Measurements from ENCODE around the gene RAB28.

Gene RAB28

DNA sequence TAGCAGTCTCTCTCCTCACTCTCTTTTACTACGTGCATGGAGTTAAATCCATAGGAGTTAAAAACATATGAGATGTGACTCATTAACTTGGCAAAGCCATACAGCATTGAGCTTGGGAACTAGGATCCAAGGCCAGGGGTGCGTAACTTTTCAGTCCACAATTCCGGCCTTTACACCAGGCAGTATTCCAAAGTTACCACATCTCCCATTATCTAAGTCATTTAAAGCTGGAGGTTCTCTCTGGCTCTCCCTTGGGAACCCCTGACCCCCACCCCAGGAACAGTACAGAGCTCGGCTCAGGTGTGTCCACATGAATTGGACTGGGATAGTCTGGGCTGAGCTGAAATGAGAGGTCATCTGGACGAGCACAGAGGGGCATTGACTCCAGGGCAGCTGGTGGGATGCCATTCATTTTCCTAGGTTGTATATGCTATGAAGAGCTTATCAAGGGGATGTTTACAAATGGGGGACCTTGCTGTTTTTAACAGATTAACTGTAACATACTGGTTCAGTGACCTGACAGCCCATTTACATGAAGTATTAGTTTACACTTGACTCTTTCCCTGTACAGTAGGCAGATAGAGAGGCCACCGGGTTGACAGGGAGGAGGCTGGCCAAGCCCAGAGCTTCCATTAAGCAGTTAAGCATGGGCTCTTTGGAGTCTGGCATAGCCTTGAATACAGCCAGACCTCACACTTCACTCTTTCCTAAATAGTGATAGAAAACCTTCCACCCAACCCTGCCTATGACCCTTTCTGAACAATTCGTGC is 128.8 kb downstream of the RAB28 start:
- no peak overlapping the region for H3K4me3 ChIP-seq (ENCODE audit: insufficient read depth in 1 of 2, low read depth in 1 of 2, low read length in 2 of 2)
- no peak overlapping the region for H4K8ac ChIP-seq (ENCODE audit: low read length)
- no peak overlapping the region for H3K27ac ChIP-seq (ENCODE audit: low read length, poor library complexity, severe bottlenecking)
- H3K4ac ChIP-seq (ENCODE audit: low read depth in 1 of 2, low read length in 2 of 2): no peak overlapping the region
- H2BK15ac ChIP-seq (ENCODE audit: low read depth, poor library complexity, severe bottlenecking): no peak overlapping the region
- H3K4me1 ChIP-seq (ENCODE audit: control insufficient read depth, insufficient read depth, low read depth, low read length): no peaks in the 10 kb centered on the region
- H2BK5ac ChIP-seq (ENCODE audit: low read depth, low read length, poor library complexity, severe bottlenecking): no peak overlapping the region
- H3K4me2 ChIP-seq (ENCODE audit: low read length, poor library complexity, severe bottlenecking): no peak overlapping the region
- WGBS: 76% methylated on average over 7 of the region's 7 CpGs
- no peak overlapping the region for H2AK5ac ChIP-seq (ENCODE audit: low read length, severe bottlenecking)
- no peaks in the 10 kb centered on the region for H3K36me3 ChIP-seq (ENCODE audit: control insufficient read depth in 1 of 2, insufficient read depth in 2 of 2, low read depth in 1 of 2, low read length in 2 of 2)
- no peak overlapping the region for H3K14ac ChIP-seq (ENCODE audit: low read length in 2 of 2)
- no peak overlapping the region for H2AFZ ChIP-seq (ENCODE audit: low read depth, low read length)
- H3K18ac ChIP-seq (ENCODE audit: low read depth in 1 of 2, low read length in 2 of 2): no peak overlapping the region
- H2BK12ac ChIP-seq (ENCODE audit: low read length in 2 of 2): no peak overlapping the region
- no peak overlapping the region for H4K91ac ChIP-seq (ENCODE audit: low read length)
- no peak overlapping the region for H3K23ac ChIP-seq (ENCODE audit: low read length in 2 of 2)
- H3K9ac ChIP-seq (ENCODE audit: low read length): no peak overlapping the region
- H3K27me3 ChIP-seq (ENCODE audit: control insufficient read depth in 1 of 2, insufficient read depth in 1 of 2, low read length in 2 of 2): no peaks in the 10 kb centered on the region
- no peak overlapping the region for H2BK120ac ChIP-seq (ENCODE audit: low read depth, low read length)
- H3K9me3 ChIP-seq (ENCODE audit: control insufficient read depth, low read length): no peaks in the 10 kb centered on the region
- peak; percentile 37 for DNase-seq
- no peaks in the 10 kb centered on the region for H3K79me1 ChIP-seq (replicated peaks; ENCODE audit: low read length, poor library complexity, severe bottlenecking)

DNA sequence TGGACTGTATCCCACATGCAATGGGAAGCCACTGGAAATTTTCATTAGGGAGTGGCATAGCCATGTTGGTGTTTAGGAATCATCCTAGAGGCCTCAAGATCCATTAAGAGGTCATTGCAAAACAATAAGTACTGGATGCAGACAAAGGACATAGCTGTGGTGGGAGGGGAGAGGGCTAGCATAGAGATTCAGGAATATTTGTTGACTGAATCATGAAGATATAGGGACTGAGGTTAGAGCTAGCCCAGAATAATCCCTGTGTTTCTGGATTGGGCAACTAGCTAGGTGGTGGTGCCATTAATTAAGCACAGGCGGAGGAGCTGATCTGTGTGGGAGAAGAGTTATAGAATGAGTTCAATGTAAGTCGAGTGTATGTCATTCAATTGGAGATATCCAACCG is 135.0 kb downstream of the RAB28 start:
- H3K4me3 ChIP-seq (ENCODE audit: insufficient read depth in 1 of 2, low read depth in 1 of 2, low read length in 2 of 2): no peak overlapping the region
- no peak overlapping the region for H3K27ac ChIP-seq (ENCODE audit: low read length, poor library complexity, severe bottlenecking)
- H3K14ac ChIP-seq (ENCODE audit: low read length in 2 of 2): peak overlapping the region in 1 of 2 experiments; percentile 83
- WGBS: 91% methylated on average over 3 of the region's 3 CpGs
- no peak overlapping the region for H2AK5ac ChIP-seq (ENCODE audit: low read length, severe bottlenecking)
- H2BK120ac ChIP-seq (ENCODE audit: low read depth, low read length): no peak overlapping the region
- no peak overlapping the region for H2BK12ac ChIP-seq (ENCODE audit: low read length in 2 of 2)
- no peak overlapping the region for H3K23ac ChIP-seq (ENCODE audit: low read length in 2 of 2)
- H3K36me3 ChIP-seq (ENCODE audit: control insufficient read depth in 1 of 2, insufficient read depth in 2 of 2, low read depth in 1 of 2, low read length in 2 of 2): no peaks in the 10 kb centered on the region
- DNase-seq: peak; percentile 24
- H3K9me3 ChIP-seq (ENCODE audit: control insufficient read depth, low read length): no peaks in the 10 kb centered on the region
- no peak overlapping the region for H3K9ac ChIP-seq (ENCODE audit: low read length)
- no peak overlapping the region for H2AFZ ChIP-seq (ENCODE audit: low read depth, low read length)
- no peaks in the 10 kb centered on the region for H3K27me3 ChIP-seq (ENCODE audit: control insufficient read depth in 1 of 2, insufficient read depth in 1 of 2, low read length in 2 of 2)
- H3K4ac ChIP-seq (ENCODE audit: low read depth in 1 of 2, low read length in 2 of 2): no peak overlapping the region
- H4K8ac ChIP-seq (ENCODE audit: low read length): no peak overlapping the region
- no peak overlapping the region for H2BK5ac ChIP-seq (ENCODE audit: low read depth, low read length, poor library complexity, severe bottlenecking)
- no peak overlapping the region for H4K91ac ChIP-seq (ENCODE audit: low read length)
- H3K18ac ChIP-seq (ENCODE audit: low read depth in 1 of 2, low read length in 2 of 2): no peak overlapping the region
- H2BK15ac ChIP-seq (ENCODE audit: low read depth, poor library complexity, severe bottlenecking): no peak overlapping the region
- no peaks in the 10 kb centered on the region for H3K4me1 ChIP-seq (ENCODE audit: control insufficient read depth, insufficient read depth, low read depth, low read length)
- H3K79me1 ChIP-seq (replicated peaks; ENCODE audit: low read length, poor library complexity, severe bottlenecking): no peaks in the 10 kb centered on the region
- no peak overlapping the region for H3K4me2 ChIP-seq (ENCODE audit: low read length, poor library complexity, severe bottlenecking)

DNA sequence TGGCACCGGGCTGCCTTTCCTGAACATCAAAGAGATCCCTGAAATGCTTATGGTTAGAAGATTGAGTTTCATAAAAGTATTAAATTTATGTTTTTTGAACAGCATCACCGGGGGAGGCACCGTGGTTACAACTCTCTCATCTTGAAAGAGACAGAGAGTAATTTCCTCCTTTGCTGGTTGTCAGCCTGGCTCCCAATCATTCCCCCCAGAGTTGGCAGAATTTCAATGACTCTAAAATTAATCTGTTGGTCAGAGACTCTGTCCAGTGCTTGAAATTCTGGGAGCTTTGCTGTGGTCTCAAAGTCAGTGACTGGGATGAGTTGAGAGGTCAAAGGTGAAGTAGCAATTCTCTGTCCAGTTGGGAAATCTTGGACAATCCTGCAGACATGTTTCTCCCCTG is 135.9 kb downstream of the RAB28 start:
- Histone ChIP-seq H2BK120ac (ENCODE audit: low read depth, low read length) (no peak overlapping the region), H3K36me3 (ENCODE audit: control insufficient read depth in 1 of 2, insufficient read depth in 2 of 2, low read depth in 1 of 2, low read length in 2 of 2) (no peaks in the 10 kb centered on the region), H3K9ac (ENCODE audit: low read length) (no peak overlapping the region), H2AK5ac (ENCODE audit: low read length, severe bottlenecking) (no peak overlapping the region), H3K4me3 (ENCODE audit: insufficient read depth in 1 of 2, low read depth in 1 of 2, low read length in 2 of 2) (no peak overlapping the region), H3K14ac (ENCODE audit: low read length in 2 of 2) (no peak overlapping the region), H3K27me3 (ENCODE audit: control insufficient read depth in 1 of 2, insufficient read depth in 1 of 2, low read length in 2 of 2) (no peaks in the 10 kb centered on the region), H2AFZ (ENCODE audit: low read depth, low read length) (no peak overlapping the region), H3K23ac (ENCODE audit: low read length in 2 of 2) (no peak overlapping the region), H3K18ac (ENCODE audit: low read depth in 1 of 2, low read length in 2 of 2) (no peak overlapping the region), H2BK15ac (ENCODE audit: low read depth, poor library complexity, severe bottlenecking) (no peak overlapping the region), H4K8ac (ENCODE audit: low read length) (no peak overlapping the region), H2BK5ac (ENCODE audit: low read depth, low read length, poor library complexity, severe bottlenecking) (no peak overlapping the region), H4K91ac (ENCODE audit: low read length) (no peak overlapping the region), H3K9me3 (ENCODE audit: control insufficient read depth, low read length) (no peaks in the 10 kb centered on the region), H3K4me1 (ENCODE audit: control insufficient read depth, insufficient read depth, low read depth, low read length) (no peaks in the 10 kb centered on the region), H3K27ac (ENCODE audit: low read length, poor library complexity, severe bottlenecking) (no peak overlapping the region), H2BK12ac (ENCODE audit: low read length in 2 of 2) (peak overlapping the region in 1 of 2 experiments; percentile 22), H3K79me1 (replicated peaks; ENCODE audit: low read length, poor library complexity, severe bottlenecking) (no peaks in the 10 kb centered on the region), H3K4ac (ENCODE audit: low read depth in 1 of 2, low read length in 2 of 2) (no peak overlapping the region), H3K4me2 (ENCODE audit: low read length, poor library complexity, severe bottlenecking) (no peak overlapping the region)
- 61% methylated on average over 3 of the region's 3 CpGs for WGBS
- peak; percentile 77 for DNase-seq

- Histone ChIP-seq H2BK5ac (ENCODE audit: low read depth, low read length, poor library complexity, severe bottlenecking) (no peak overlapping the region), H3K9me3 (ENCODE audit: control insufficient read depth, low read length) (no peaks in the 10 kb centered on the region), H2AFZ (ENCODE audit: low read depth, low read length) (no peak overlapping the region), H3K4me2 (ENCODE audit: low read length, poor library complexity, severe bottlenecking) (no peak overlapping the region), H3K14ac (ENCODE audit: low read length in 2 of 2) (no peak overlapping the region), H3K18ac (ENCODE audit: low read depth in 1 of 2, low read length in 2 of 2) (no peak overlapping the region), H4K91ac (ENCODE audit: low read length) (no peak overlapping the region), H3K9ac (ENCODE audit: low read length) (no peak overlapping the region), H3K4me1 (ENCODE audit: control insufficient read depth, insufficient read depth, low read depth, low read length) (no peaks in the 10 kb centered on the region), H4K8ac (ENCODE audit: low read length) (no peak overlapping the region), H3K79me1 (replicated peaks; ENCODE audit: low read length, poor library complexity, severe bottlenecking) (no peaks in the 10 kb centered on the region), H2AK5ac (ENCODE audit: low read length, severe bottlenecking) (no peak overlapping the region), H2BK12ac (ENCODE audit: low read length in 2 of 2) (no peak overlapping the region), H3K27me3 (ENCODE audit: control insufficient read depth in 1 of 2, insufficient read depth in 1 of 2, low read length in 2 of 2) (no peaks in the 10 kb centered on the region), H3K23ac (ENCODE audit: low read length in 2 of 2) (no peak overlapping the region), H2BK15ac (ENCODE audit: low read depth, poor library complexity, severe bottlenecking) (no peak overlapping the region), H3K36me3 (ENCODE audit: control insufficient read depth in 1 of 2, insufficient read depth in 2 of 2, low read depth in 1 of 2, low read length in 2 of 2) (no peaks in the 10 kb centered on the region), H3K4ac (ENCODE audit: low read depth in 1 of 2, low read length in 2 of 2) (no peak overlapping the region), H3K27ac (ENCODE audit: low read length, poor library complexity, severe bottlenecking) (no peak overlapping the region), H3K4me3 (ENCODE audit: insufficient read depth in 1 of 2, low read depth in 1 of 2, low read length in 2 of 2) (no peak overlapping the region), H2BK120ac (ENCODE audit: low read depth, low read length) (no peak overlapping the region)
- DNase-seq: peak; percentile 66
- WGBS: 14% methylated on average over 3 of the region's 4 CpGs
These were observed 136.5 kb downstream of the RAB28 start for GRCh38 chr4:13347517-13348125.
